ENCODE results near the gene ABL2.

GRCh38 chr1:179264507-179264906 is 35.0 kb upstream of the ABL2 start:
- no peak for TF ChIP-seq POLR2A (IDR thresholded peaks at IDR 0.05; ENCODE audit: low read length)
- no peak for TF ChIP-seq CTCF (IDR thresholded peaks at IDR 0.05)
- TF ChIP-seq BCL3 (IDR thresholded peaks at IDR 0.05): no peak

All from A549 (cell line).